Lung (tissue), 12 donors: ENCODE measurements around the gene XIRP2. TPM values are rescaled to one million over a fixed set of nuclear protein-coding genes. Genes with fewer than 3 reads are reported as not detected.

Experiments used
- ATAC-seq: fragments of 200-7000 bp; cut with Tn5 transposase; one replicate; pipeline ENCODE4 v1.9.1; 2020; ENCODE audit warnings: moderate number of reproducible peaks; ENCODE audit not compliant: insufficient read depth, low FRiP score
- DNase-seq, 3 donors: peaks; one replicate each; pipeline ENCODE4 v3.0.0-alpha.2; 2013 to 2017
- H3K27ac ChIP-seq, 2 donors: one replicate each; pipeline ENCODE4 v1.5.1; 2013; ENCODE audit warnings: mild to moderate bottlenecking in 2 of 2, moderate library complexity in 2 of 2, control low read depth in 1 of 2, inconsistent platforms in 1 of 2, low read depth in 1 of 2, low read length in 1 of 2
- H3K27me3 ChIP-seq, 3 donors: one replicate each; pipeline ENCODE4 v1.5.1; 2013; ENCODE audit warnings: low read length in 2 of 3; ENCODE audit not compliant: control insufficient read depth in 3 of 3, insufficient read depth in 3 of 3
- H3K36me3 ChIP-seq, 4 donors: one replicate each; pipeline ENCODE4 v1.5.1; 2013; ENCODE audit warnings: low read length in 4 of 4, mild to moderate bottlenecking in 1 of 4, moderate library complexity in 1 of 4; ENCODE audit not compliant: control insufficient read depth in 4 of 4, insufficient read depth in 4 of 4
- H3K4me1 ChIP-seq, 5 donors: one replicate each; pipeline ENCODE4 v1.5.1; 2013; ENCODE audit warnings: low read length in 5 of 5, mild to moderate bottlenecking in 2 of 5, moderate library complexity in 1 of 5; ENCODE audit not compliant: control insufficient read depth in 5 of 5, insufficient read depth in 5 of 5
- H3K4me3 ChIP-seq: one replicate; pipeline ENCODE4 v1.5.1; 2013; ENCODE audit warnings: mild to moderate bottlenecking, control low read depth, moderate library complexity
- H3K9ac ChIP-seq, 2 donors: one replicate each; pipeline ENCODE4 v1.5.1; 2013; ENCODE audit warnings: low read length in 2 of 2, control low read depth in 1 of 2; ENCODE audit not compliant: insufficient read depth in 1 of 2
- H3K9me3 ChIP-seq, 4 donors: one replicate each; pipeline ENCODE4 v1.5.1; 2013; ENCODE audit warnings: low read length in 3 of 4, mild to moderate bottlenecking in 1 of 4, moderate library complexity in 1 of 4; ENCODE audit not compliant: control insufficient read depth in 4 of 4, insufficient read depth in 3 of 4
- CTCF ChIP-seq: IDR thresholded peaks from 2 replicates; pipeline ENCODE4 v1.5.1; 2012; ENCODE audit warnings: mild to moderate bottlenecking; ENCODE audit errors: control extremely low read depth, extremely low read depth
- WGBS, 2 donors: extraction: QIAGEN DNeasy Blood & Tissue Kit; methylation state at CpG; one replicate each; pipeline ENCODE4 v1.1.7; 2013; 5-methylcytosine and 5-hydroxymethylcytosine counted together
- polyA plus RNA-seq, 2 donors: library from polyadenylated mRNA; stranded (reverse); fragments of 200-250 nt; gene quantifications; one replicate each; pipeline ENCODE4 v1.2.1, GENCODE V29; 2013
- total RNA-seq, 2 donors: library from RNA; depleted of rRNA in 1 of 2; stranded (reverse); fragments of >200 nt in 1 of 2; gene quantifications; one replicate each; pipeline ENCODE4 v1.2.1, GENCODE V29; 2014 to 2021
- donor health status: control.
- donor health status: control.
- donor health status: Bipolar disorder and iron deficiency.
- donor health status: healthy.
- donor health status: DM: yes; HTN: yes; CAD: no.

The XIRP2 gene
- total and polyA plus RNA-seq, 4 donors: 0.11 to 0.46 (median 0.14) TPM; not detected in 1

- Histone ChIP-seq H3K9me3 (no peaks in the 10 kb centered on the region), H3K9ac (no peak overlapping the region), H3K4me1 (peaks cover 0 to 2% (median 0%) of the 10 kb centered on the region in 5 donors), H3K27me3 (no peaks in the 10 kb centered on the region), H3K4me3 (no peak overlapping the region), H3K36me3 (no peaks in the 10 kb centered on the region), H3K27ac (no peak overlapping the region)
- WGBS, 2 donors: 85 to 90% methylated on average over 2 of the region's 2 CpGs
- DNase-seq (no peak), ATAC-seq (no peak)
- TF ChIP-seq CTCF: no peak
Measured at GRCh38 chr2:166969486-166969885, 81.2 kb downstream of the XIRP2 start.

GRCh38 chr2:166972002-166972401 lies 83.7 kb downstream of the XIRP2 start:
- TF ChIP-seq CTCF: no peak
- ATAC-seq (no peak), DNase-seq (no peak)
- H3K4me1 ChIP-seq: no peaks in the 10 kb centered on the region
- H3K36me3 ChIP-seq: no peaks in the 10 kb centered on the region
- H3K9me3 ChIP-seq: no peaks in the 10 kb centered on the region
- WGBS, 2 donors: 76 to 79% methylated on average over 4 of the region's 4 CpGs
- H3K9ac ChIP-seq: no peak overlapping the region
- H3K27ac ChIP-seq: no peak overlapping the region
- no peaks in the 10 kb centered on the region for H3K27me3 ChIP-seq
- no peak overlapping the region for H3K4me3 ChIP-seq

DNA sequence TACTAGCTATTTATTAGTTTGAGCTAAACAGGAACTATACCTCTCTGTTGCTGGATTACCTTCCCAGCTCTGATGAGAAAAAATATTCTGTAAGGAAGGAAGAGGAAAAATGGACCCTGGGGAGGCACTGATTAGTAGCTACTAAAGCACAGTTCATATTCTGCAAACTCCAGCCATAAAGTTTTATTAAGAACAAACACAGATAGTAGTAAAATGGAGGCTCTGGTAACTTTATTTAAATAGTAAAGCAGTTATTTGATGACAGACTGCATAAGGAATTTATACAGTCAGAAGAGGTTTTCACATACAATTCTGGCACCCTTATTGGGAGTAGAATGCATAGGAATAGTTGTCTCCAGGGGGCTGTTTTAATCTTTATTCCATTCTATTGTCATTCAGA lies 84.1 kb downstream of the XIRP2 start:
- Histone ChIP-seq H3K27me3 (no peaks in the 10 kb centered on the region), H3K9ac (no peak overlapping the region), H3K4me3 (no peak overlapping the region), H3K4me1 (no peaks in the 10 kb centered on the region), H3K36me3 (no peaks in the 10 kb centered on the region), H3K27ac (no peak overlapping the region), H3K9me3 (no peaks in the 10 kb centered on the region)
- no peak for TF ChIP-seq CTCF
- ATAC-seq: no peak
- DNase-seq: peak in 1 of 3 donors; percentile 1

DNA sequence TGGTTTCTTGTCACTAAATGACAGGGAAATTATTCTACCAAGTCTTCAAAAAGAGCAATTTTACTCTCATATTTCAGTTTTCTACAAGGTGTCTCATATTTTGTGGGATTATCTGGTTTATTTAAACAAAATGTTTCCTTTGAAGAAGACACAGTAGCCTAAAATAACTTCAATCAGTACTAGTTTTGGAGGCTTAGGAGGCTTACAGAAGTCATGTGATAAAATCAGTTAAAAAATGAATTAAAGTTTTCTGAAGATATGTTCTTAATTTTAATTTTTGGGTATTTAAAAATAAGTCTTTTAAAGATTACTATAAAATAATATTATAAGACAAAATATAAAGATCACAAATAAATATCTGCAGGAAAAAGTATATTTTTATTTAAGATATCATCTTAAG lies 95.9 kb downstream of the XIRP2 start:
- Histone ChIP-seq H3K9me3 (no peaks in the 10 kb centered on the region), H3K27me3 (no peaks in the 10 kb centered on the region), H3K36me3 (no peaks in the 10 kb centered on the region), H3K27ac (no peak overlapping the region), H3K9ac (no peak overlapping the region), H3K4me1 (no peaks in the 10 kb centered on the region), H3K4me3 (no peak overlapping the region)
- DNase-seq (no peak), ATAC-seq (no peak)
- no peak for TF ChIP-seq CTCF
